ENCODE data around the gene TNFSF8.

The TNFSF8 gene

DNA sequence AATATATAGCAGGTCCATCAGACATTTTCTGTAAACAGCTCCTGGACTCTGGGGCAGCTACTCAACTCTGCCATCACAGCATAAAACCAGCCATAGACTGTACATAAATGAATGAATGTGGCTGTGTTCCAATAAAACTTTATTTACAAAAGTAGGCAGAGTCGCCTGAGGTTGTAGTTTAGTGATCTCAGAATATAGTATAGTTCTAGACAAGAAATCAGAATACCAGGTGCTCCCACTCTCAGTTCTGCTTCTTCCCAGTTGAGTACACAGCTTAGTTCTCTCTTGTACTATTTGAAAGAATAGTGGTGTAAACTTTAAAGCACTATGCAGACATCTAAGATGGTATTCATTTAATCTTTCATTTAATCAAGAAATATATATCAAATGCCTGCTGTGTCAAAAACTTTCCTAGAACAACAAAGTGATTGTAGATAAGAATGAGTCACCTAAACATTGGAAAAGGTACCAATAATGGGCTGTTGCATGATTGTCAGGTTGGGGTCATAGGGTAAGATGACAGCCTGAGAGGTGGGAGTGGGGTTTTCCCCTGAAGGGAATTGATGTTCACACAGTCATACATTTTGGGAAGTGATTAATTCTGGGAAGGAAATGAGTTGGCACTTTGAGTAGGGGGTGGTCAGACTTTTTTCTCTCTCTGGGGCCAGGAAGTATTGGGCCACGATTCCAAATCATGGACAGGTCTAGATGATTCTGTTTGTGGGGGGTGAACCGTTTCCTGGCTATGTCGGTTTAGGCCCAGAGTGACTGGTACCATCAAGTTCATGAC, 37.0 kb downstream of the TNFSF8 start:
- TF ChIP-seq, protein P1, sequence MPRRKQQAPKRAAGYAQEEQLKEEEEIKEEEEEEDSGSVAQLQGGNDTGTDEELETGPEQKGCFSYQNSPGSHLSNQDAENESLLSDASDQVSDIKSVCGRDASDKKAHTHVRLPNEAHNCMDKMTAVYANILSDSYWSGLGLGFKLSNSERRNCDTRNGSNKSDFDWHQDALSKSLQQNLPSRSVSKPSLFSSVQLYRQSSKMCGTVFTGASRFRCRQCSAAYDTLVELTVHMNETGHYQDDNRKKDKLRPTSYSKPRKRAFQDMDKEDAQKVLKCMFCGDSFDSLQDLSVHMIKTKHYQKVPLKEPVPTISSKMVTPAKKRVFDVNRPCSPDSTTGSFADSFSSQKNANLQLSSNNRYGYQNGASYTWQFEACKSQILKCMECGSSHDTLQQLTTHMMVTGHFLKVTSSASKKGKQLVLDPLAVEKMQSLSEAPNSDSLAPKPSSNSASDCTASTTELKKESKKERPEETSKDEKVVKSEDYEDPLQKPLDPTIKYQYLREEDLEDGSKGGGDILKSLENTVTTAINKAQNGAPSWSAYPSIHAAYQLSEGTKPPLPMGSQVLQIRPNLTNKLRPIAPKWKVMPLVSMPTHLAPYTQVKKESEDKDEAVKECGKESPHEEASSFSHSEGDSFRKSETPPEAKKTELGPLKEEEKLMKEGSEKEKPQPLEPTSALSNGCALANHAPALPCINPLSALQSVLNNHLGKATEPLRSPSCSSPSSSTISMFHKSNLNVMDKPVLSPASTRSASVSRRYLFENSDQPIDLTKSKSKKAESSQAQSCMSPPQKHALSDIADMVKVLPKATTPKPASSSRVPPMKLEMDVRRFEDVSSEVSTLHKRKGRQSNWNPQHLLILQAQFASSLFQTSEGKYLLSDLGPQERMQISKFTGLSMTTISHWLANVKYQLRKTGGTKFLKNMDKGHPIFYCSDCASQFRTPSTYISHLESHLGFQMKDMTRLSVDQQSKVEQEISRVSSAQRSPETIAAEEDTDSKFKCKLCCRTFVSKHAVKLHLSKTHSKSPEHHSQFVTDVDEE (CRISPR knock-in tag; IDR thresholded peaks at IDR 0.05): no peak
- TF ChIP-seq, protein P2, sequence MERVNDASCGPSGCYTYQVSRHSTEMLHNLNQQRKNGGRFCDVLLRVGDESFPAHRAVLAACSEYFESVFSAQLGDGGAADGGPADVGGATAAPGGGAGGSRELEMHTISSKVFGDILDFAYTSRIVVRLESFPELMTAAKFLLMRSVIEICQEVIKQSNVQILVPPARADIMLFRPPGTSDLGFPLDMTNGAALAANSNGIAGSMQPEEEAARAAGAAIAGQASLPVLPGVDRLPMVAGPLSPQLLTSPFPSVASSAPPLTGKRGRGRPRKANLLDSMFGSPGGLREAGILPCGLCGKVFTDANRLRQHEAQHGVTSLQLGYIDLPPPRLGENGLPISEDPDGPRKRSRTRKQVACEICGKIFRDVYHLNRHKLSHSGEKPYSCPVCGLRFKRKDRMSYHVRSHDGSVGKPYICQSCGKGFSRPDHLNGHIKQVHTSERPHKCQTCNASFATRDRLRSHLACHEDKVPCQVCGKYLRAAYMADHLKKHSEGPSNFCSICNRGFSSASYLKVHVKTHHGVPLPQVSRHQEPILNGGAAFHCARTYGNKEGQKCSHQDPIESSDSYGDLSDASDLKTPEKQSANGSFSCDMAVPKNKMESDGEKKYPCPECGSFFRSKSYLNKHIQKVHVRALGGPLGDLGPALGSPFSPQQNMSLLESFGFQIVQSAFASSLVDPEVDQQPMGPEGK (CRISPR knock-in tag; IDR thresholded peaks at IDR 0.05; ENCODE audit: borderline replicate concordance): no peak
- TF ChIP-seq CSDC2 (CRISPR knock-in tag; IDR thresholded peaks at IDR 0.05) (no peak), ESRRG (CRISPR knock-in tag; IDR thresholded peaks at IDR 0.05) (no peak), PPARA (CRISPR knock-in tag; IDR thresholded peaks at IDR 0.05; ENCODE audit: borderline replicate concordance) (no peak)
- no peak for ATAC-seq

DNA sequence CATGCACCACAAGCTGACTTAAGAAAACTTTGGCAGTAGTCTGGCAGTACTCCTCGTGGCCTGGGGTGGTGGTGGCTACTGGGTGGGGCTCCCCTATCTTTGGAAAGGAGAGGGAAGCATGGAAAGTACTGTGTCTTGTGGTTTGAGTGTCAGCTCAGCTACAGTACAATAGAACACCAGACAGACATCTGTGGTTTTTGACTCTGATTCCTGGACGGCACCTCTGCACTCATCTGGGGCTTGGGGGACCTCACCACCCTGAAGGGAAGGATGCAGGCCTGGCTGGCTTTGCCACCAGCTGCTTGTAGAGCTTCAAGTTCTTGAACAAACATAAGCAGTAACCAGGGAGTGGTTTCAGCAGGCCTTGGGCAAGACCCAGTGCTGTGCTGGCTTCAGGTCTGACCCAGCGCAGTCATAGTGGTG, 40.6 kb downstream of the TNFSF8 start:
- no peak for TF ChIP-seq ZFP3 (CRISPR knock-in tag; IDR thresholded peaks at IDR 0.05)
- no peak for ATAC-seq

DNA sequence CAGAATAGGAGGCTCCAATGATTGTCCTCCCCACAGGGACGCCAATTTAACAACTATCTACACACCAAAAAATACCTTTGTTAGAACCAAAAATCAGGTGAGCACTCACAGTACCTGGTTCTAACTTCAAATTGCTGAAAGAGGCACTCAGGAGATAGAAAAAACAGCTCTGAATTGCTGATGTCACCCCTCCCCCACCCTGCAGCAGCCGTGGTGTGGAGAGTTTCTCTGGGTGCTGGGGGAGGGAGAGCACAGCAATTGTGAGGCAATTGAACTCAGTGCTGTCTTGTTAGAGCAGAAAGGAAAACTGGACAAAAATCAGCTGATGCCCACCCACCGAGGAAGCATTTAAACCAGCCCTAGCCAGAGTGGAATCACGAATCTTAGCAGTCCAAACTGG, 41.8 kb downstream of the TNFSF8 start:
- TF ChIP-seq ARNTL (CRISPR knock-in tag; IDR thresholded peaks at IDR 0.05; ENCODE audit: borderline replicate concordance, low read depth): no peak
- TF ChIP-seq CSDC2 (CRISPR knock-in tag; IDR thresholded peaks at IDR 0.05): no peak
- TF ChIP-seq BACH2 (CRISPR knock-in tag; IDR thresholded peaks at IDR 0.05; ENCODE audit: borderline replicate concordance): no peak
- TF ChIP-seq, protein P3, sequence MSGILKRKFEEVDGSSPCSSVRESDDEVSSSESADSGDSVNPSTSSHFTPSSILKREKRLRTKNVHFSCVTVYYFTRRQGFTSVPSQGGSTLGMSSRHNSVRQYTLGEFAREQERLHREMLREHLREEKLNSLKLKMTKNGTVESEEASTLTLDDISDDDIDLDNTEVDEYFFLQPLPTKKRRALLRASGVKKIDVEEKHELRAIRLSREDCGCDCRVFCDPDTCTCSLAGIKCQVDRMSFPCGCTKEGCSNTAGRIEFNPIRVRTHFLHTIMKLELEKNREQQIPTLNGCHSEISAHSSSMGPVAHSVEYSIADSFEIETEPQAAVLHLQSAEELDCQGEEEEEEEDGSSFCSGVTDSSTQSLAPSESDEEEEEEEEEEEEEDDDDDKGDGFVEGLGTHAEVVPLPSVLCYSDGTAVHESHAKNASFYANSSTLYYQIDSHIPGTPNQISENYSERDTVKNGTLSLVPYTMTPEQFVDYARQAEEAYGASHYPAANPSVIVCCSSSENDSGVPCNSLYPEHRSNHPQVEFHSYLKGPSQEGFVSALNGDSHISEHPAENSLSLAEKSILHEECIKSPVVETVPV (CRISPR knock-in tag; IDR thresholded peaks at IDR 0.05): no peak
- TF ChIP-seq PPARA (CRISPR knock-in tag; IDR thresholded peaks at IDR 0.05; ENCODE audit: borderline replicate concordance): no peak
- TF ChIP-seq ZFP30 (CRISPR knock-in tag; IDR thresholded peaks at IDR 0.05): no peak
- TF ChIP-seq, protein P4, sequence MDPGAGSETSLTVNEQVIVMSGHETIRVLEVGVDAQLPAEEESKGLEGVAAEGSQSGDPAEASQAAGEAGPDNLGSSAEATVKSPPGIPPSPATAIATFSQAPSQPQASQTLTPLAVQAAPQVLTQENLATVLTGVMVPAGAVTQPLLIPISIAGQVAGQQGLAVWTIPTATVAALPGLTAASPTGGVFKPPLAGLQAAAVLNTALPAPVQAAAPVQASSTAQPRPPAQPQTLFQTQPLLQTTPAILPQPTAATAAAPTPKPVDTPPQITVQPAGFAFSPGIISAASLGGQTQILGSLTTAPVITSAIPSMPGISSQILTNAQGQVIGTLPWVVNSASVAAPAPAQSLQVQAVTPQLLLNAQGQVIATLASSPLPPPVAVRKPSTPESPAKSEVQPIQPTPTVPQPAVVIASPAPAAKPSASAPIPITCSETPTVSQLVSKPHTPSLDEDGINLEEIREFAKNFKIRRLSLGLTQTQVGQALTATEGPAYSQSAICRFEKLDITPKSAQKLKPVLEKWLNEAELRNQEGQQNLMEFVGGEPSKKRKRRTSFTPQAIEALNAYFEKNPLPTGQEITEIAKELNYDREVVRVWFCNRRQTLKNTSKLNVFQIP (CRISPR knock-in tag; IDR thresholded peaks at IDR 0.05; ENCODE audit: borderline replicate concordance, low read depth): no peak
- no peak for TF ChIP-seq ISL1 (CRISPR knock-in tag; IDR thresholded peaks at IDR 0.05)
- TF ChIP-seq SNAI2 (CRISPR knock-in tag; IDR thresholded peaks at IDR 0.05): no peak
- no peak for TF ChIP-seq ZNF70 (CRISPR knock-in tag; IDR thresholded peaks at IDR 0.05)
- TF ChIP-seq ZC3H10 (CRISPR knock-in tag; IDR thresholded peaks at IDR 0.05): no peak
- no peak for TF ChIP-seq RARB (CRISPR knock-in tag; IDR thresholded peaks at IDR 0.05)
- TF ChIP-seq TOX (CRISPR knock-in tag; IDR thresholded peaks at IDR 0.05; ENCODE audit: borderline replicate concordance): no peak
- TF ChIP-seq, protein P1 (CRISPR knock-in tag; IDR thresholded peaks at IDR 0.05): no peak
- TF ChIP-seq TCF4 (CRISPR knock-in tag; IDR thresholded peaks at IDR 0.05; ENCODE audit: borderline replicate concordance): no peak
- ATAC-seq: no peak
